Muscle layer of colon (tissue), 2 donors: Measurements from ENCODE around the gene HOXC9.

Experiments used
- H3K27ac ChIP-seq: one replicate; pipeline ENCODE4 v1.7.0; 2013; ENCODE audit warnings: low read depth, mild to moderate bottlenecking, low read length, moderate library complexity
- H3K27me3 ChIP-seq, 2 donors: one replicate each; pipeline ENCODE4 v1.7.0; 2013; ENCODE audit warnings: low read length in 2 of 2, mild to moderate bottlenecking in 2 of 2; ENCODE audit not compliant: insufficient read depth in 2 of 2, control insufficient read depth in 1 of 2
- H3K36me3 ChIP-seq: one replicate; pipeline ENCODE4 v1.7.0; 2013; ENCODE audit warnings: mild to moderate bottlenecking, low read length; ENCODE audit not compliant: insufficient read depth
- H3K4me1 ChIP-seq: one replicate; pipeline ENCODE4 v1.7.0; 2013; ENCODE audit warnings: mild to moderate bottlenecking, low read length; ENCODE audit not compliant: insufficient read depth
- H3K4me3 ChIP-seq, 2 donors: one replicate each; pipeline ENCODE4 v1.7.0; 2013; ENCODE audit warnings: low read length in 2 of 2, low read depth in 1 of 2, mild to moderate bottlenecking in 1 of 2, moderate library complexity in 1 of 2
- H3K9ac ChIP-seq: one replicate; pipeline ENCODE4 v1.7.0; 2013; ENCODE audit warnings: low read length
- H3K9me3 ChIP-seq: one replicate; pipeline ENCODE4 v1.7.0; 2013; ENCODE audit warnings: mild to moderate bottlenecking, low read length
- donor health status: abdominal sarcoma.
- donor health status: Adenocarcinoma of cecum.

HOXC9 gene

DNA sequence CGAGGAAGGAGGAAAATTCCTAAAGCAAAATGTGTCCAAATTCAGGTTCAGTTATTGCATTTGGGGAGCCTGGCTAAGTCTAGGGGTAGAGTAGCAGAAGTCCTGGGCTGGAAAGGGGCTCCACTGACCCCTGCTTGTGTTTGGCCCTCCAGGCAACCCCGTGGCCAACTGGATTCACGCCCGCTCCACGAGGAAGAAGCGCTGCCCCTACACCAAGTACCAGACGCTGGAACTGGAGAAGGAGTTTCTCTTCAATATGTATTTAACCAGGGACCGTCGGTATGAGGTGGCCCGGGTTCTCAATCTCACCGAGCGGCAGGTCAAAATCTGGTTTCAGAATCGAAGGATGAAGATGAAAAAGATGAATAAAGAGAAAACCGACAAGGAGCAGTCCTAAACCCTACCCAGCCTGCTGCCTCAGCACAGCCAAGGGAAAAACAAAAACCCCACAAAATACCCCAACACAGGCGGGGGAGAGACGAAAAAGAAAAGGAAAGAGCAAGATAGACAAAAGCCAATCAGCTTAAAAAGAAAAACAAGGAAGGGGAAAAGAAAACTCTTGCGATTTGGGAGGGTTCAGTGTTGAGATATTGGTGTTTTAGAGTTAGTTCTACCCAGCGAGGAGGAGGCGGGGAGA is 2.4 kb downstream of the HOXC9 start:
- no peak overlapping the region for H3K27ac ChIP-seq
- no peaks in the 10 kb centered on the region for H3K9me3 ChIP-seq
- peaks cover 7% of the 10 kb centered on the region for H3K4me1 ChIP-seq
- H3K36me3 ChIP-seq = no peaks in the 10 kb centered on the region
- no peak overlapping the region for H3K4me3 ChIP-seq
- peaks cover 57 to 95% of the 10 kb centered on the region in 2 donors for H3K27me3 ChIP-seq
- H3K9ac ChIP-seq = no peak overlapping the region

DNA sequence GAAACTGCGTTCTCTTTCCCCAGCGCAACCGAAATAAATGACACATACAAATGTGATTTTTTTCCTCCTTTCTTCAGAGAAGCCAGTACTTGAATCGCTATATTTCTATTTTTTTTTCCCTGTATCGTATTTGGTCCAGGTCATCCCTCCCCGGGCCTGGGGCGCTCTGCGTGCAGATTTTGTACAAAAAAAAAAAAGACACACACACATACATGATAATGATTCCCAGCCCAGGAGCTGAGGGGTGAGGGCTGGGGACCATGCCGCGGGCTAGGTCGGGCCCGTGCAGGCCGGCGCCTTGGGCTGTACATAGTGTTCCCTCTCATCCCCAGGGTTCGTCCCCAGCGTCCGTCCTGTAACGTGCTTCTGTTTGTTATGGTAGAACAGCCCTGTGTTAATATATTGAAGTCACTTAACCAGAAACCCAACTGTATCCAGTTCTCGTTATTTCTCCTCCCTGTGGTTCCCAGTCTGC is 3.0 kb downstream of the HOXC9 start:
- H3K9ac ChIP-seq = no peak overlapping the region
- H3K27ac ChIP-seq = no peak overlapping the region
- no peak overlapping the region for H3K4me3 ChIP-seq
- peaks cover 57 to 95% of the 10 kb centered on the region in 2 donors for H3K27me3 ChIP-seq
- H3K4me1 ChIP-seq = peaks cover 7% of the 10 kb centered on the region
- H3K9me3 ChIP-seq = no peaks in the 10 kb centered on the region
- no peaks in the 10 kb centered on the region for H3K36me3 ChIP-seq

DNA sequence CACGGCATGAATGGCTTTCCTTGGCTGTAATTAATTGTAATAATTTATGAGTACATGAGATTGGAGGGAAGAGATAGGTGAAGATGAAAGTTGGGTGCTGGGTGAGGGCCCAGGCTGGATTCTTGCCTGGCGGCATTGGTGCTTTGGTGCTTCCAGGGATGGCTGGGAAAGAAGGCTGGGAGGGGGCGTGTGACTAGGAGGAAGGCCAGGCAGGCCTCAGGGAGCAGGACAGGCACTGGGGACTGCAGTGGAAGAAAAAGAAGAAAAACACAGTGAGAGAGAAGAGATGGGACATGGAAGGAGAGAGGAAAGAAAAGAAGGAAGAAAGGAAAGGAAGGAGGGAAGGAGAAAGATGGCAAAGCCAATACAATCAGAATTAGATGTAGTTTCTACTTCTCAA is 3.7 kb downstream of the HOXC9 start:
- H3K4me3 ChIP-seq = no peak overlapping the region
- no peak overlapping the region for H3K9ac ChIP-seq
- H3K27me3 ChIP-seq = peaks cover 55 to 94% of the 10 kb centered on the region in 2 donors
- H3K9me3 ChIP-seq = no peaks in the 10 kb centered on the region
- no peak overlapping the region for H3K27ac ChIP-seq
- peaks cover 7% of the 10 kb centered on the region for H3K4me1 ChIP-seq
- no peaks in the 10 kb centered on the region for H3K36me3 ChIP-seq

DNA sequence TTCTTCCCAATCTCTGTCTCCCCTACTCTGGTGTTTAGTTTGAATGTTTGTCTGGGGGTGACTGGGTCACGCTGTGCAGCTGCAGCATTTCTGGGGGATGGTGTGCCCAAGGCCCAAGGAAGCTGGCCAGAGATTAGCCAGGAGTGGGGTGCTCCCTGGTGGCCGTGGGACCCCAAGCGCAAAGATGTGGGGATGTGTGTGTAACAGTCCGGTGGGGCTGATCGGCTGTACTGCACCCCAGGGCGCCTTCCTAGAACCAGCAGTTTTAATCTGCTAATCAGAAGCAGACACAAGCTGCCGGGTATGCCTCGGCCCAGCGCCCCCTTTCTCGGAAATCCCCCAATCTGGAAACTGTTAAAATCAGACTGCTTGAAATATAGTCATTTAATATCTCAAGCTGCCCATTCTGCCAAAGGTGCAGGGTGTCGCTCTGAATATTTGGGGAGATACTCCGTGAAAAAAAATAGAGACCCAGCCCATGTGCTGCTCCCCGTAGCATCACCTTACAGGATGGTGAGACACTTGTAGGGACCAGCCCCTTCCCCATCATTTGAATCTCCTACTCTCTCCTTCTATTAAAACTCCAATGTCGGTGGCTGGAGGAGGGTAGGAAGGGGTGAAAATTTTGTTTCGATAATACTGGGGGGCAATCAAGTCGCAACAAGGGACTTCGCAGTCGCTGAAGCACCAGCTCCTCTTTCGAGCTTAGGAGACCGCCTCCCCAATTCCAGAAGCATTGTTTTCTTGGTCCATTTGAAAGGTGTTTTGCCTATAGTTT is 4.3 kb downstream of the HOXC9 start:
- Histone ChIP-seq H3K4me3 (no peak overlapping the region), H3K9ac (no peak overlapping the region), H3K27me3 (peaks cover 53 to 91% of the 10 kb centered on the region in 2 donors), H3K27ac (no peak overlapping the region), H3K9me3 (no peaks in the 10 kb centered on the region), H3K4me1 (peaks cover 8% of the 10 kb centered on the region), H3K36me3 (no peaks in the 10 kb centered on the region)

GRCh38 chr12:54004841-54005530 is 5.0 kb downstream of the HOXC9 start:
- H3K9ac ChIP-seq = no peak overlapping the region
- H3K27ac ChIP-seq = no peak overlapping the region
- H3K27me3 ChIP-seq = peaks cover 60 to 93% of the 10 kb centered on the region in 2 donors
- peaks cover 8% of the 10 kb centered on the region for H3K4me1 ChIP-seq
- no peaks in the 10 kb centered on the region for H3K36me3 ChIP-seq
- H3K4me3 ChIP-seq = no peak overlapping the region
- H3K9me3 ChIP-seq = no peaks in the 10 kb centered on the region

GRCh38 chr12:54005531-54005852 is 5.5 kb downstream of the HOXC9 start:
- H3K4me3 ChIP-seq = no peak overlapping the region
- H3K9ac ChIP-seq = no peak overlapping the region
- no peak overlapping the region for H3K27ac ChIP-seq
- H3K4me1 ChIP-seq = peaks cover 7% of the 10 kb centered on the region
- peaks cover 64 to 93% of the 10 kb centered on the region in 2 donors for H3K27me3 ChIP-seq
- H3K36me3 ChIP-seq = no peaks in the 10 kb centered on the region
- H3K9me3 ChIP-seq = no peaks in the 10 kb centered on the region

DNA sequence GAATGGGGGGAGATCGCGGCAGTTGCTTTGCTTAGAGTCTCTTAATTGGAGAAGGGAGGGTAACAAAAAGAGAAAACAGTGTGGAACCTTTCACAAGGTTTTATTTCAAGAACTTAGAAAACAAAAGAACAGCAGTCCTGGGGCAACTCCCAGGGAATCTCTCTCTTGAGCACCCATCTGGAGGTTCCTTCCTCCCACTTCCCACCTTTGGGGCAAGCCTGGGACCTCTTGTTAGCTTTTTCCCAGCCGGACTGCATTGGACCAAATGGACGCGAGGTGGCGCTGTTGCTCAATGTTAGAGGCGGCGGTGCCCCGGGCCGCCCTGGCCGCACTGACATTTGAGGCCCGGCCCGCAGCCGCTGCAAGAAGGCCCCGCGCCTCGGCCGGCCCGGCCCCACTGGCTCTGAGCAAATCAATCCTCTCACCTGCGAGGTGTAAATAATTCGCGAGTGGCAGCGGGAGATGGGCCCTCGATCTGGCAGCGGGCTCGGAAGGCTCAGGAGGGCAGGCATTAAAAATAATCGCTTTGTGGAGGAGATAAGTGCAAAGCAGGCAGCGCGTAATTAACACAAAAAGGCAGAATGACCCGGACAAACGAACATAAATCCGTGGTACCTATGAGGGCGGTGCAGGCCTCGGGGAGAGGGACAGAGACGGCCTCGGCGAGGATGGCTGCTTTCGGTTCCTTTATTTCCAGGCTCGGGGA is 6.0 kb downstream of the HOXC9 start:
- no peaks in the 10 kb centered on the region for H3K36me3 ChIP-seq
- H3K4me1 ChIP-seq = peaks cover 7% of the 10 kb centered on the region
- no peak overlapping the region for H3K27ac ChIP-seq
- no peak overlapping the region for H3K4me3 ChIP-seq
- no peak overlapping the region for H3K9ac ChIP-seq
- H3K27me3 ChIP-seq = peaks cover 59 to 93% of the 10 kb centered on the region in 2 donors
- H3K9me3 ChIP-seq = no peaks in the 10 kb centered on the region

GRCh38 chr12:54006559-54007220 is 6.7 kb downstream of the HOXC9 start:
- Histone ChIP-seq H3K9ac (no peak overlapping the region), H3K27me3 (peaks cover 58 to 91% of the 10 kb centered on the region in 2 donors), H3K36me3 (no peaks in the 10 kb centered on the region), H3K9me3 (no peaks in the 10 kb centered on the region), H3K4me1 (peaks cover 7% of the 10 kb centered on the region), H3K4me3 (no peak overlapping the region), H3K27ac (no peak overlapping the region)

DNA sequence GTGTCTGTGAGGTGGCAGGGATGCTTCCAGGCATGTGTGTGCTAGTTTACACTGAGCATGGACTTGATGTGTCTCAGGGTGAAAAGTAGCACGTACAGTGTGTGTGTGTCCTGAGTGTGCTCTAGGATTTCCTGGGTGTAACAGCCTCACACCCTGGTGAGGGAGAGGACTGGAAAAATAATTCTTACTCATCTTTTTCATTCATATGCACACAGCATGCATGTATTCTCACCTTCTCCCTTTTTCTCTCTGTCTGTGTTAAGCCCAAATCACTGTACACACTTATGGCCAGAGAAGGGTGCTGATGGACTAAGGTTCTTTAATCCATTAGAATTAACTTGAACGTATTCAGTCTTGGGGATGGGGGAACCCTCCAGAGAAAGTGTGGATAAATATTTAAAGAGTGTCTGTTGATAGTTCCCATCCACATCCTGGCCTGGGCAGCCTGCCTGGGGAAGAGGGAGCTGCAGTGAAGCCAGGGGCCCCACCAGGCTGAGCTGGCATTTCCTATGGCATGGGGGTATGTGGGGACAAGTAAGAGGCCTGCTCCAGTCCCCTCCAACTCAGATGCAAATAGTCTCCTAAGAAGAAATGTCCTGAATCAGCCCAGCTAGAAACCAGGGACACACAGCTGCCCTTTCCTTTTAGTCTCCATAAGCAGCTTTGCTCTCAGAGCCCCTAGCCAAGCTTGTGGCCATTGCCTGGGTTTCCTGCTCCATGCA is 7.7 kb downstream of the HOXC9 start:
- Histone ChIP-seq H3K27ac (no peak overlapping the region), H3K9me3 (no peaks in the 10 kb centered on the region), H3K9ac (no peak overlapping the region), H3K4me1 (peaks cover 7% of the 10 kb centered on the region), H3K27me3 (peaks cover 53 to 86% of the 10 kb centered on the region in 2 donors), H3K4me3 (no peak overlapping the region), H3K36me3 (no peaks in the 10 kb centered on the region)

- H3K9me3 ChIP-seq = no peaks in the 10 kb centered on the region
- no peak overlapping the region for H3K27ac ChIP-seq
- H3K27me3 ChIP-seq = peaks cover 55 to 86% of the 10 kb centered on the region in 2 donors
- peaks cover 7% of the 10 kb centered on the region for H3K4me1 ChIP-seq
- H3K4me3 ChIP-seq = no peak overlapping the region
- H3K36me3 ChIP-seq = no peaks in the 10 kb centered on the region
- no peak overlapping the region for H3K9ac ChIP-seq
Measured at GRCh38 chr12:54008260-54008552, 8.2 kb downstream of the HOXC9 start.
